Stimulated activated naive CD8-positive, alpha-beta T cell treated with anti-CD3 and anti-CD28 coated beads, Interleukin-15, Interleukin-2, amounts not matched to agents 100 U/mL and 50 U/mL, for 24 hours (primary cell): Measurements from ENCODE around the gene IGLL1.
"Not testable (repeated sequence)": the region's sequence is repeated elsewhere in the genome, so short reads cannot be mapped to it uniquely, and the experiment has no call there.

Experiments used
- ATAC-seq: fragments of 150-1000 bp; cut with Tn5 transposase; one replicate; pipeline ENCODE4 v1.10.0; 2021
- DNase-seq: peaks from one replicate; pipeline ENCODE4 v3.0.0; 2021

The IGLL1 gene

GRCh38 chr22:23562186-23562585, 17.9 kb downstream of the IGLL1 start:
- DNase-seq (no peak), ATAC-seq (no peak)

GRCh38 chr22:23561025-23561510, 19.0 kb downstream of the IGLL1 start:
- DNase-seq, ATAC-seq: not testable (repeated sequence)

- not testable (repeated sequence) for ATAC-seq, DNase-seq
Measured at GRCh38 chr22:23560215-23560614, 19.9 kb downstream of the IGLL1 start.

GRCh38 chr22:23557467-23557866, 22.6 kb downstream of the IGLL1 start:
- ATAC-seq = no peak

GRCh38 chr22:23557036-23557435, 23.1 kb downstream of the IGLL1 start:
- ATAC-seq (no peak), DNase-seq (no peak)

More at GRCh38 chr22:23557467-23557866, 22.6 kb downstream of the IGLL1 start:
- no peak for DNase-seq

- DNase-seq = no peak
- ATAC-seq = no peak
Measured at GRCh38 chr22:23556026-23556620, 24.0 kb downstream of the IGLL1 start.

GRCh38 chr22:23555118-23555517, 25.0 kb downstream of the IGLL1 start:
- DNase-seq (no peak), ATAC-seq (no peak)

GRCh38 chr22:23553924-23554870, 25.9 kb downstream of the IGLL1 start:
- no peak for ATAC-seq
- no peak for DNase-seq

GRCh38 chr22:23553438-23553837, 26.7 kb downstream of the IGLL1 start:
- ATAC-seq (no peak), DNase-seq (no peak)

GRCh38 chr22:23552573-23552972, 27.5 kb downstream of the IGLL1 start:
- ATAC-seq (no peak), DNase-seq (no peak)

GRCh38 chr22:23551385-23551784, 28.7 kb downstream of the IGLL1 start:
- DNase-seq (no peak), ATAC-seq (no peak)

- DNase-seq (no peak), ATAC-seq (no peak)
Measured at GRCh38 chr22:23550049-23550650, 29.9 kb downstream of the IGLL1 start.

GRCh38 chr22:23549198-23549595, 30.9 kb downstream of the IGLL1 start:
- ATAC-seq (no peak), DNase-seq (no peak)

- DNase-seq (no peak), ATAC-seq (no peak)
Measured at GRCh38 chr22:23548501-23549197, 31.4 kb downstream of the IGLL1 start.

- no peak for ATAC-seq
- no peak for DNase-seq
Measured at GRCh38 chr22:23547818-23548500, 32.1 kb downstream of the IGLL1 start.

GRCh38 chr22:23547382-23547781, 32.7 kb downstream of the IGLL1 start:
- ATAC-seq, DNase-seq: not testable (repeated sequence)

GRCh38 chr22:23544852-23545251, 35.2 kb downstream of the IGLL1 start:
- no peak for ATAC-seq
- no peak for DNase-seq

GRCh38 chr22:23543506-23544000, 36.5 kb downstream of the IGLL1 start:
- not testable (repeated sequence) for DNase-seq, ATAC-seq

- DNase-seq (no peak), ATAC-seq (no peak)
Measured at GRCh38 chr22:23542933-23543332, 37.2 kb downstream of the IGLL1 start.

GRCh38 chr22:23542391-23542790, 37.7 kb downstream of the IGLL1 start:
- DNase-seq, ATAC-seq: not testable (repeated sequence)

GRCh38 chr22:23541849-23542281, 38.2 kb downstream of the IGLL1 start:
- ATAC-seq, DNase-seq: not testable (repeated sequence)
